GM18907 (cell line): ENCODE measurements around the gene ARHGEF10L.

Experiments used
- ATAC-seq: cut with Tn5 transposase; IDR thresholded peaks from one replicate; pipeline ENCODE4 v1.9.1; 2021; ENCODE audit warnings: mild to moderate bottlenecking, moderate library complexity; ENCODE audit not compliant: unreplicated experiment

ARHGEF10L gene

DNA sequence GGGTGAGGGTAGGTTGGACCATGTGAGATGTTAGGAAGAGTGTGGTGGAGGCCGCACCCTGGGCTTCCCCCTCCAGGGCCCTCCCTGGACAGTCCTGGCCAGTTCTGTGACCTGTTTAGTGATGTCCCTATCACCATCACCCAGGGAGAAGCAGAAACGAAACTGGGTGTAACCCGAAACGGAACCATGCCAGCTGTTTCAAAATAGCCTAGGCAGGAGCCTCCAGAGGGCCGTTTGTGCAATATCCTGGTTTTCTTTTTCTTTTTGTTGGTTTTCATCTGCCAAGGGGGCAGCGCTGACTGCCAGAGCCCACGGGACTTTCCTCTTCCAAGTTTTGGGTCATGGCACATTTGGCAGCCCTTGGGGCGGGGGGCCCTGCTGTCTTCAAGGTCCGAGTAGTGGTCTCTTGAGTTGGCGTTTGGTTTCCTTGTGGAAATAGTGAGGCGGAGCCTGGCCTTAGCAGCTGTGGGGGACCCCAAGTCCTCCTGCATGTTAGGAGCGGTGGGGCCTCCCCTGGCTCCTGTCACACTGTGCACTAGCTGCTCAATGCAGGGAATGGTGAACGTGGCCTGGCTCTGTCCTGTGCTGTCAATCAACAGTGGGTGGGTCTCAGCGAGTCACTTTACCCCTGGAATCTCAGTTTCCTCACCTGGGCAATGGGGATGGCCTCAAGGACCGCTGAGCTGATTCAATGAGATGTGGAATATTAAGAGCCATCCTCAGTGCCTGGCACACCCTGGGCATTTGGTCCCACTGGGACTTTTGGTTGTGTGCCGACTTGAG is 90.7 kb downstream of the ARHGEF10L start:
- ATAC-seq = no peak

DNA sequence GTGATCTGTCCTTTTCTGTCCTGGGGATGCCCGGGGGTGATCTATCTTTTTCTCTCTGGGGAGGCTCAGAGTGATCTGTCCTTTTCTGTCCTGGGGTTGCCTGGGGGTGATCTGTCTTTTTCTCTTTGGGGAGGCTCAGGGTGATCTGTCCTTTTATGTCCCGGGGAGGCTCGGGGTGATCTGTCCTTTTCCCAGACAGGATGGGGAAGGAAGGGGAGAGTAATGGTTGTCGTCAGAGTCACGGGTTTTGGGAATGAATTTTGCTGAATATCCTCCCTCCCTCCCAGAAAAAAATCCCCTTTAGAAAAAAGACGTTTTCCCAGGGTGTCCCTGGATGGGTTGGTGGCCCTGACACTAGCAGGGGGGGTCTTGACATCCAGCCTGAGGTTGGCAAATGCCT is 91.5 kb downstream of the ARHGEF10L start:
- no peak for ATAC-seq

DNA sequence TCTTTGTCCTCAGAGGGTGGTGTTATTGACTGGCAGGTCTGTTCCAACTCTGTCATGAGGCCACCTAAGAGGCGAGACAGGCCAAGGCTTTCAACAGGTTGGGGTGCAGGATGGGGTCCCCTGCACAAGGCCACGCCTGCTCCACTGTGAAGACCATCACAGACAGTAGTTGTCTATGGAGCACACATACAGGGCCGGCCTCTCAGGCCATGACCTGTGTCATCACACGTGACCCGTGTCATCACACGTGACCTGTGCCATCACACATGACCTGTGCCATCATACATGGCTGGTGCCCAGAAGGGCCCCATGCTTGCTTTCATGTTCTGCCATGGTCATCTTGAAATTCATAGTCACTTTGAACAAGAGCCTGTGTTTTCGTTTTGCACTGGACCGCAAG is 91.9 kb downstream of the ARHGEF10L start:
- ATAC-seq = no peak

DNA sequence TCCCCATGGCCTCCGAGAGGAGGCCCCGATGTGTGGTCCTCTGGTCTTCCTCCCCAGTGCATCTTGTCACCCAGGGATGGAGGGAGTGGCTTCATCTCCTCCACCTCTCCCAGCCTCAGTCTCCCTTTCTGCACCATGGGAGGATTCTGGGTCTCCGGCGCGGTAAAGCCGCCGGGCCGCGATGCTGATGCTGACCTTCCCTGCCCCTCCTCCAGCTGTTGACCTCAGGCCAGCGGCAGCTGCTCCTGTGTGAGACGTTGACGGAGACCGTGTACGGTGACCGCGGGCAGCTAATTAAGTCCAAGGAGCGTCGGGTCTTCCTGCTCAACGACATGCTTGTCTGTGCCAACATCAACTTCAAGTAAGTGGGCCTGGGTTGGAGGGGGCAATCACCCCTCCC is 92.6 kb downstream of the ARHGEF10L start:
- no peak for ATAC-seq

DNA sequence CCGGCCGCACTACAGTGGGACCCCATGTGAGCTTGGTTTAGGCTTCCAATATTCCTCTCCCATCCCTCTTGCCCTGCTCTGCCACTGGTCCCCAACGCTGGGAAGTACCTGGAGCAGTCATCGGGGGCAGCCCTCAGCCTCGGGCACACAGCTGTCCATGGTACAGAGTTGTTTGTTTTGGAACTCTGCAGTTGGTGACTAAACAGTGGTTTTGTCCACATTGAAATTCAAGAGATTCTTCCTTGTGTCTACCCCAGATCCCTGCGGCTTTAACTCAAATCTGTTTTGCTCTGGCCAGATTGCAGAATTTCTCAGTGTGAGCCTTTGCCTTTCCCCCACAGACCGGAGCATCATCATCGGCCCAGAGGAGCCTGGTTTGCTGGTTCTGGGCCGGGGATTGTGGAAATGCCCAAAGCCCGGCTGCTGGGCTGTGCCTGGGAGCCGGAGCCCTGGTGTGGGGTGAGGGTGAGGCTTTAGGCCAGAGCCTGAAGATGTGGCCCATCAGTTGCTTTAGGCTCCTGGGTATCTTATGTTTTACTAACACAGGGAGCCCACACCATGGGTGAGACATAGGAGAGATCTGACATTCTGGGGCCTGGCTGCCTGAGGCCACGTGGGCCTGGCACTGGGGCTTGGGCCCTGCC is 93.2 kb downstream of the ARHGEF10L start:
- no peak for ATAC-seq

DNA sequence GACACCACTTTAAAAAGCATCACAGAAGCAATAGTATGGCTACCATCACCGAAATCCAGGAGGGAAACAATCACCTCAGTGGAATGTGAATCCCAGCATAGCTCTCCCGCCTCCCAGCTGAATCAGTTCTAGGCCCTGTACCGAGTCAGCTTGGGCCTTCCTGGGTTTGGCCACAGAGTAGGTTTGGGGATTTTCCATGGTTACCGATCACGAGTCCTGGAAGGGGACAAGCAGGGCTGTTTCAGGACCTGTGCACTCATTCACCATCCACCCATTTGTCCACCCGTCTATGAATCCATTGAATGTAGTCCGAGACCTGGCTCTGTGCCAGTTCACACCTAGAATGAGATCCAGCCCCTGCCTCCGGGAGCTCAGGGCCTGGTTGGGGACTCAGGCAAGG is 94.2 kb downstream of the ARHGEF10L start:
- ATAC-seq = no peak

DNA sequence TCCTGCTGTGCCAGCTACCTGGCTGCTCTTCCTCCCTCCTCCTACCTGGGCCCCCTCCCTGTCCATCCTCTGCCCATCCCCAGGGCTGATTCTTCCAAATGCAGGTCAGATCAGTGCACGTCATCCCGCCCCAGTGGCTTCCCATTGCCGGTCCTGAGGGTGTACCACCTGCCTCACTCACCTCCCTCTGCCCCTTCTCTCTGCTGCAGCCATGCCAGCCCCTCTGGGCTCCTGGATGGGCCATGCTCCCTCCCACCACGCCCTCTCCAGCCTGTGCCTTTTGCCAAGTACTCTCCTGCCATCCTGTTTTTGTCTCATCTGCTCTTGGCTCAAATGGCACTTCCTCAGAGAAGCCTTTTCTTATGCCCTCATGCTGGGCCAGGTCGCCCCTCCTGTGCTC is 95.8 kb downstream of the ARHGEF10L start:
- ATAC-seq = no peak

DNA sequence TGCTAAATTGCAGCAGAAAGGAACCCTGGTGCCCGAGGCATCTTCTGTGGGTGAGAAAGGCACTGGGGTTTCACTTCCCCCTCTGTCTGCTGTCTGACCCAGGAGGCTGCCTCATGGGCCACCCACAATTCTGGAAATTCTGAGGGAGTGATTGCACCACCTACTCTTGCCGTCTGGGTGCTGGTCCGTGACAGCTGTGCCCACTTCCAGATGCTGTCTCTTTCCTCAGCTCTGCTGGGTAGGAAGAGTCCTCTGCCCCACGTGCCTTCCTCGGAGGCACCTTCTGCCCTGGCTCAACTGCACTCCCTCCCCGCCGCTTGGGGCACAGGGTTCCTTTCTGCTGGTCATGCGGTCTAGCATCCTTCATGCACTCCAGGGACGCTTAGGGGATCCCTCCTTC is 96.3 kb downstream of the ARHGEF10L start:
- no peak for ATAC-seq

DNA sequence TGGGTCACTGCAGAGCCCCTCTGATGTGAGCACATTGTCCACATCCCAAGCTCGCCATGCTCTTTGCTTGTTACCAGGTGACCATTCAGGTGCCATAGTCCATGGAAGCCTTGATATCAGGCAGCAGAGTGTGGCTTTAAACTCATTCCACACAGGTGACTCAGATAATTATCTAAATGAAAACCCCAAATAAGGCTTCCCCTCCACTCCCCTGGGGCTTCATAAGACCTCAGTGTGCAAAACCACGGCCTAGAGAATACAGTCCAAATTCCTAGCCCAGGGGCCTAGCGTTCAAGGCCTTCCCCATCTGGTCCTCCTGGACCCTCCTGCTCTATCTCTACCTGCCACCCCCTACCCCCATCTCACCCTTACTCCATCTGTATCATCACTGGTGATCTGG is 97.1 kb downstream of the ARHGEF10L start:
- no peak for ATAC-seq

DNA sequence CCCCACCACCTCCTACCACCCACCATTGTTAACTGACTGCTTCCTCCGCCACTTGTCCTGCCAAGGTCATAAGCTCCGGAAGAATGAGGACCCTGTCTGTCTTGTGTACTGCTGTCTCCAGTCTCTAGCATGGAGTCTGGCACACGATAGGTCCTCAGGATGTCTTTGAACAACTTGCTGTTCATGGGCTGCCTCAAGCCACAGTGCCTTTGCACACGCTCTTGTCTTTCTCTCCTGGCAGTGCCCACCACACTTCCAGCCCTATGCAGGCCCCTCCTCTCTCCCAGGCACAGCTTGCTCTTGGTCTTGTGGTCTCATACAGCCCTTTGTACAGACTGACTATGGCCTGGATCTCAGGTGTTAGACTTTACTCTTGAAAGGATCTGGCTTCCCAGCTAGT is 97.6 kb downstream of the ARHGEF10L start:
- no peak for ATAC-seq

DNA sequence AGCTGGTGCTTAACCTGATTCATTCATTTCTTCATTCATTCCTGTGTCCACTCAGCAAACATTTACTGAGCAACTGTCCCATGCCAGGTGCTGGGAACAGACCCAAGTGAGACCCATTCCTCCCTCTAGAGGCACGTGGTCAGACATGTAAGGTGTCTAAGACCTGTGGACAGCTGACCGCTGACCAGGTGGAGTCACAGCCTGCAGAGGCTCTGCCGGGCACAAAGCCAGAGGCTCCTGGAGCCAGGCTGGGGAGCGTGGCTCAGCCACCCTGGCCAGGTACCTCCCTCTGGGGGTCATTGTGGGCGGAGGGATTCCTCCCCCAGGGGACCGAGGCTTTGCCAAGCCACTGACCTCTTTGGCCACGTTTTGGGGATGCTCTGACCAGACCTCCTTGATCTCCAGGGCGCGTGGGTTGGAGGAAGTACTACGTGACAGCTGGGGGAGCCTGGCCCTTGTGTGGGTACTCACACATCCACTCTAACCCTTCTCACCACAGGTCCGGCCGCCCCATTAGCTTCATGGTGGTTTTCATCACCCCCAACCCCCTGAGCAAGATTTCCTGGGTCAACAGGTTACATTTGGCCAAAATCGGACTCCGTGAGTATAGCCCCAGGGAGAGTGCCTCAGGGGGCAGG is 100.3 kb downstream of the ARHGEF10L start:
- no peak for ATAC-seq

DNA sequence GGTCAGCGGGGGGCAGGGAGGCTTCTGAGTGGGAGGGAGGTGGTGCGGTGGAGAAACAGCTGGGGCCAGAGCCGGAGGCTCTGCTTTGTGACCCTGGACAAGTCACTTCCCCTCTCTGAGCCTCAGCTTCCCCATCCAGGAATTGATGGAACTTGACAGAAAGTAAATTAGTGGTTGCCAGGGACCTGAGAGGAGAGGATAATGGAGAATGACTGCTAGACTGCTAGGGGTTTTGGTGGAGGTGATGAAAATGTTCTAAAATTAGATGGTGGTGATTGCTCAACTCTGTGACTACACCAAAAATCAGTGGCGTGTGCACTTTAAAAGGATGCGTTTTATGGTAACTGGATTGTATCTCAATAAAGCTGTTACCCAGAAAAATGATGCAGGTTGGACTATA is 100.9 kb downstream of the ARHGEF10L start:
- no peak for ATAC-seq

DNA sequence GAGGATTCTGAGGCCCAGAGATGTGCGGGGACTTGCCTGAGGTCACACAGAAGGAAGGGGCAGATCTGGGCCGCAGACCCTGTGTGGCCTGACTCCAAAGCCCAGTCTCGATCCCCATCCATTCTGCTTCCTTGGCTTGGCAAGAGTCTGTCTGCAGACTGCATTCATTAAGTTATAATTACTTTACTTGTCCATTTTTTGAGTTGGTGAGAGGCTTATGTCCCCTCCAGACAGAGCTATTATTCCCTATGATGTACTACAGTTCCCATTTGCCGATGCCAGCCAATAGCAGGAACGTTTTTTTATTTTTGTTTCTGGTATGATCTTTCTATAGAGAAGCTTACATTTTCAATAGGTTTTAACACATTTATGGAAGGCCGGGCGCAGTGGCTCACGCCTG is 101.5 kb downstream of the ARHGEF10L start:
- no peak for ATAC-seq

DNA sequence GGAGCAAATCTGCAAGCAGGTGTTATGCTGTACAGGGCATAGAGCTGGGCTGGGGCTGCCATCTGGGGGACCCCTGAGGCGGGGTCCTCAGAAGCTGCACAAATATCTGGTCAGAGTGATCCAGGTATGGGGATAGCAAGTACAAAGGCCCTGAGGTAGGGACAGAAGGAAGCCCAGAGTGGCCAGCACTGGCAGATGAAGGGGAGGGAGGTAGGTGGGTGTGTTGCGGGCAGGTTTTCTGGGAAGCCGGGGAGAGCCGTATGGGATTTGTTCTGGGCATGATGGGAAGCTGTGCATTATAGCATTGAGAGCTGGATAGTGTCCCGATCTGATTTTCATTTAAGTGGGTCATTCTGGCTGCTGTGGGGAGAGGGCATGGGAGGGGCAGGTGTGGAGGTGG is 102.7 kb downstream of the ARHGEF10L start:
- no peak for ATAC-seq

DNA sequence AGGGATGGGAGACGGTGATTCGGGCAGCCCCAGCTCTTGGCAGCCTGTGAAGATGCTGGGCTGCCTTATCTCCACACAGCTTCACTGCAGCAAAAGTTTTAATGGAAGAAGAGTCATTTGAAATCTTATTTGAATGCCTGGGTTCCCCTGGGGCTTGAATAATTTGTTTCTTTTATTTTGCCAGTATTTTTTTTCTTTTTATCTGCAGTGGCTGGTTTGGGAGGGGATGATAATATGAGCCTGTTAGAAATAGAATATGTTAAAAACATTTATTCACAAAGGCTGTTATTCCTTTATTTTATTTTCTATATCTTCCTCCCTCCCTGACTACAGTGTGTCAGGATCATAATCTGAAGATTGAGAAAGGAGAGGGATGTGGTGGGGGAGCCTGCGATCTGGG is 103.4 kb downstream of the ARHGEF10L start:
- no peak for ATAC-seq

DNA sequence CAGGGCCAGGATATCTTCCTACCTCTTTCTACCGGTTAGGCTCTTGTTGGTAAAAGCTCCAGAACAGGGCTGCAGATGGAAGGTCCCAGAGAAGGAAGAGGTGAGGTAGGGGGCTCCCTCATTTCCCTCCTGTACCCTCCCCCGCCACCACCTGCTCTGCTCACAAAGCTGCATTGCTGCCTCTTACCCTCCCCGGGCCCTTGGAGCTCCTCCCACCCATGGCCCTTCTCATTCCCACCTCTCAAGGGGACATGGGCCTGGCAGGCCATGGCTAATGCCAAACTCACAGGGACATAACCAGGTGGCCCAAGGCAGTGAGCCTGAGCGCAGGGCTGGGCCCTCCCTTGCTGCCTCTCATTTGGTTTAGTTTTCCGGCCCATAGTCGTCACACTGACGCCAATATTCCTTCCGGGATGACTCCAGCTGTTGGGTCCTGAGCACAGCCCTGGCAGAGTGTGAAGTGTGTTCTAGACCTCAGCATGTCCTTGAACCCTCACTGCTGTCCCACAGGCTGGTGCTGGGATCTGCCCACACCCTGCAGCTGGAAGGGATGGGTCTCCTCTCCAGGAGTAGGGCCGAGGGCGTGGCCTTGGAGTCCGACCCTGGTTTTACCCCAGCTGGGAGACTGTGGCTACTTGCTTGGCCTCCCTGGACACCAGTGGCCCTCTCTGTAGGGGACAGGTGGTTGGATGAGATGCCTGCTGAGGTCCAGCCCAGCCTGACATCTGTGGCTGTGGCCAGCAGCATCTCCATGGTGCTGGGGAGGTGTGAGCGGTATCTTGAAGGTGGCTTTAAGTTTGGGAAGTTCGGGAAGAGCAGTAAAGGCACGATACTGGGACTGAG is 104.6 kb downstream of the ARHGEF10L start:
- ATAC-seq = no peak

DNA sequence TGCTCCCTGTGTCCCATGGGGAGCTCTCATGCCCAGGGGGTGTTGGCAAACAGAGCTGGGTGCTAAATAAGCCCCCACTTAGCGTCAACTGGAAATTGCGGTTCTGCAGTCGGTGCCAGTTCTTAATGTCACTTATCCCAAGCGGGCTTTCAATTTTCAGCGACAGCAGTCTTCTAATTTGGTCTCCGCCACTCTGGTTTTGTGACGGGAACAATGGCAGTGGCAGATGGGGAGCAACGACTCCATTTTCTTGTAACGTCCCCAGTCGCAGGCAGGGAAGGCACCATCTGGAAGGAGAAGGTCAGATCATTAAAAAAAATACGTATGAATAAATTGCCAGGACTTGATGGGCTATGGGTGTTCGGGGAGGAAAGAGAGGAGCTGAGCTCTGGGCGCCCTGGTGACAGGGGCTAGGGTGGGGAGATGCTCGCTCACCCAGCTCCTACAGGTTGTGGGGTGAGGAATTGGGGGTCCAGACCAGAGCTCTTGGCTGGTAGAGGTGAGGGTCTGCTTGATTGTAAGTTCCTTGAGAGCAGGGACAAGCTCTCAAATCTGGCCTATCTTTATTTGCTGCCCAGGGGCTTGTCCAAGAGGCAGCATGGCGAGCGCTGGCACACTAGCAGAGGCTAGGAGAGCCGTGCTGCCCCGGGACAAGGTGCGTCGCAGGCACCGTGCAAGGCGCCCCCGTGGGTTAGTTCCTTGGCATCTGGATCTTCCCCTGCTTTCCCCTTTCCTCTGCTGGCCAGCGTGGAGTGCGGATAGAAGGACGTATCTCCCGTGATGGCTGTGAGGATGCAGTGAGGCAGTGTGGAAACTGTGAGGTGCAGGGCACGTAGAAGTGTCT is 105.8 kb downstream of the ARHGEF10L start:
- ATAC-seq = no peak

DNA sequence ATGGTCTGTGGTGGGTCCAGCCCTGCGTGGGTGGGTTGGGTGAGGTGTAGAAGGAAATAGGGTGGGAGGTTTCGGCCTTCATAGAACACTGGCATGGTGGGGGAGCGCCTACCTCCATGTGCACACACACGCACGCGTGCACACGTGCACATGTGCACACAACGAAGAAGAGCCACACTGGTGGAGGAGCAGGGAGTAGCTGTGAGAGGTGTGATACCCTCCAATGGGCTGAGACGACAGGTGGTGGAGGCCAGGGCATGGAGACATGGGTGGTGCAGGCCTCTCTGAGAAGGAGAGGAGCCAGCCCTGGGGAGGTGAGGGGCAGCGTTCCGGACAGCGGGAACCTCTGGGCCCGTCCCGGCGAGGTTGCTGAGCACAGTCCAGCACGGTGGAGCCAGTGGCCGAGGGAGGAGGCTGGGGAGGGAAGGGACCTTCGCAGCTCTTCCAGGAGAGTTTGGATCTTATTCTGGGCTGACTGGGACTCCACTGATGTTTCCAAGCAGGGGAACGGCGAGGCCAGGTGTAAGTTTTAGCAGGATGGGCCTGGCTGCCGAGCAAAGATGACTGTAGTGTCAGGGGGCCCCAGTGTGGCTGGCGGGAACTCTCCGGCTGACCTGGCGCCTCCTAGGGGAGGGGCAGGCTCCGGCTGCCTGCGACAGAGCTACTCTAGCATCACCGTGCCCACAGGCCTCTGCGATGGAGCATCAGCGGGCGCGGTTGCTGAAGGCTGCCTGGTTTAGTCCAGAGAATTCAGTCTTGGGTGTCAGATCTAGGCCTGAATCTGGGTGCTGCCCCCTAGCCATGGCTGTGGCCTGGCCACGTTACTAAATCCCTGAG is 107.2 kb downstream of the ARHGEF10L start:
- ATAC-seq = no peak

DNA sequence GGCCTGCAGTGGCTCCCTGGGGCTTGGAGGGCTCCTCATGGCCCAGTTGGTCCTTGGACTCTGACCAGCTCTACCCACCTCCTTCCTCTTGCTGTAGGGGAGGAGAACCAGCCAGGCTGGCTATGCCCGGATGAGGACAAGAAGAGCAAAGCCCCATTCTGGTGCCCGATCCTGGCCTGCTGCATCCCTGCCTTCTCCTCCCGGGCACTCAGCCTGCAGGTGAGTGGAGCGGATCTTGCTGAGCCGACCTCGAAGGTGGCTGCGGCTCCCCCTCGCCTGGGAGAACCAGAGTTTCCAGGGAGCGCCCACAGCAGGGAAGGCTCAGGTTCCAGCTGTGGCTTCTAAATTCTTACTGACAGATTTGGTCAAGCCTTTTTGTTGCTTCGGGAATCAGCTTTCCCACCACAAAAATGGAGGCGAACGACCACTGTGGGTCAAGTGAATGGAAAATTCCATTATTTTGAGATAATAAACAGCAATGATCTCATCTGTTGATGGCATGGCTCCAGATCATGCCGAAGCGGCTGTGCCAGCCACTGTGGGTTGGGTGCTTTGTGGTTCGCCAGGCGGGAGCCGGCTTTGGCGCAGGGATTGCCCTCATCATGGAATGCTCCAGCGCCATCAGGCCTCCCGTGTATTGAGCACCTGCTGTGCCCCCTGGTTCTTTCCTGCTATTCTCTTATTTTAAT is 109.1 kb downstream of the ARHGEF10L start:
- ATAC-seq = no peak
